ENCODE data around the gene IGSF9B. TPM values are rescaled to one million over a fixed set of nuclear protein-coding genes. Genes with fewer than 3 reads are reported as not detected.

Gene IGSF9B
- total RNA-seq, 1 donor from 2014 or later, result 2.0 TPM

GRCh38 chr11:133921026-133921425 lies 35.7 kb downstream of the IGSF9B start:
- DNase-seq, result no peak

GRCh38 chr11:133920109-133920990 lies 36.4 kb downstream of the IGSF9B start:
- DNase-seq, result no peak

GRCh38 chr11:133919330-133920108 lies 37.2 kb downstream of the IGSF9B start:
- DNase-seq, result no peak

GRCh38 chr11:133918608-133919260 lies 38.0 kb downstream of the IGSF9B start:
- DNase-seq, result no peak

DNA sequence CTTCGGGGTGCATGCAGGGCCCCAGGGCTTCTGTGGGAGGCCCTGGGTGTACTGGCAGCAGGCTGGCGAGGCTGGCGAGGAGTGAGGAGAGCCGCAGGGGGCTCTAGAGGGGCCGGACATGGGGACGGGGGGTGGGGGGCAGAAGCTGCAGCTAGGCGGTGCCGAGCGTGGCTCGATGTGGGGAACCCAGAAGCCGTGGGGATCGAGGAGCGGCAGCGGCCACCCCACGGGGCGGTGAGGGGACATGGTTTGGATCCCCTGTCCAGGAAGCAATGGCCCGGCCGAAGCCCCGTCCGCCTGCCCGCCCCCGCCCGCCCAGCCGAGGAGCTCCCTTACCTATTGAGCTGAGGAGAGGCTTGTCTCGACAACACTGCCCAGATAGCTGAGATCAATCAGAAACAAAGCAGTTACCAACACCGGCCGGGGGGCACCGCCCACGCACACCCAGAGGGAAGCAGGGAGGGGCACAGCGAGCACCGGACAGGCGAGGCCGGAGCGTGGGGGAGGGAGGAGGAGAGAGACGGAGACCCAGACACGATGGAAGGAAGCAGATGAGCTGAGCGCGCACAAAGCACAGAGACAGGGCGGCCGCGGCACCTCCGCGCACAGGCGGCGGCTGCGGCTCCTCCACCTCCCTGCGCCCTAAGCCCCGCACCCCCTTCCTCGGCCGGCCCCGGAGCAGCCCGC lies 38.7 kb downstream of the IGSF9B start:
- DNase-seq, result no peak

- DNase-seq, result no peak
Observed at GRCh38 chr11:133916784-133917440, 39.9 kb downstream of the IGSF9B start.

DNA sequence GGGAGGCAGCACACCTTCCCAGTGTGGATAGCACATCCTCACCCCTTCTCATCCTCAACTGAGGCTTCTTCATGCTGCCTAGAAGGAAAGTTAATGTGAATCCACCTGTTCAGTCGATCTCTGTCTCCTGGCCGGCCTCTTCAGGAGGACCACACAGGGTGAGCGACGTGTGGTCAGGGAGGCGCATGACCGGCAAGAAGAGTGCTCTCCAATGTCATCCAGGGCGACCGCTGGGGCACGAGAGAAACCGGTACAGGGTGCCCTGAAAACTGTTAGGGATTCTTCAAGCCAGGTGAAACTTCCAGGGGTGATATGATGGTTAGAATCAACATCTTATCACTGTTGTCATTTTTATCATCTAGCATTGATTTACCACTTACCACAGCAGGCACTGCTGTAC lies 43.0 kb downstream of the IGSF9B start:
- DNase-seq, result no peak

GRCh38 chr11:133911171-133911570 lies 45.6 kb downstream of the IGSF9B start:
- DNase-seq, result no peak

GRCh38 chr11:133910101-133910500 lies 46.7 kb downstream of the IGSF9B start:
- no peak for DNase-seq

GRCh38 chr11:133908827-133909226 lies 47.9 kb downstream of the IGSF9B start:
- DNase-seq, result no peak

DNA sequence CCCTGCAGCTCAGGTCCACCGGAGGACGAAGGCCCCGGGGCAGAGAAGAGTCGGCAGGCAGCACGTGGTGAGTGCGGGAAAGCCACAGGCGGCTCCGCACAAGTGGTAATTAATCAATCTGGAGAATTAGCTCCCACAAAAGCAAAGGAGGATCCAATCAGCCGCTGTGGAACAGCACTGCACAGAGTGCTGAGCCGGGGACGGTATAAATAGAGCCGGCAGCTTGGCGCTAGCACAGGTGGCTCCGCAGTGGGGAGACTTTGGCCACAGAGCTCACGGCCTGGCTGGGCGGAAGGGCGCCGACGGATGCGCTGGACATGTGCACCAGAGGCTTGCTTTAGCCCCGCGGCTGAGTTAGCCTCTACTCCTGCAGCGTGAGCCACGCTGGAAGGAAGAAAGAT lies 48.9 kb downstream of the IGSF9B start:
- no peak for DNase-seq

- no peak for DNase-seq
Observed at GRCh38 chr11:133907216-133907615, 49.6 kb downstream of the IGSF9B start.

DNA sequence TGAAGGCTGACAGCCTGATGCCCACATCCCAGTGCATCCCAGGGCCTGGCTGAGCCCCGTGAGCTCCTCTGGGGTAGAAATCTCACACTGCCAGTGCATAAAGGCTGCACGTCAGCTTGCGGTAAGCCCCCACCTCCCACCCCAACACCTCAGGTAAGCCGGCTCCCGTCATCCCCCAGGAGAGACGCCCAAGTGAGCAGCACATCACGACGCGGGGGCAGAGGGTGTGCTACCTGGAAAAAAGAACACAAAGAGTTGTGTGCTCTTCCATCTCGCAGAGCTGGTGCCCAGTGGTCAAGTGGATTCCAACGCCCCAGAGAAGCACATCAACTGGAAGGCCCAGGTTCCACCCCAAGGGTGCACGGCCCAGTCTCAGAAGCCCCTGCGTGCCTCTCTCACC lies 50.0 kb downstream of the IGSF9B start:
- DNase-seq, result no peak

DNA sequence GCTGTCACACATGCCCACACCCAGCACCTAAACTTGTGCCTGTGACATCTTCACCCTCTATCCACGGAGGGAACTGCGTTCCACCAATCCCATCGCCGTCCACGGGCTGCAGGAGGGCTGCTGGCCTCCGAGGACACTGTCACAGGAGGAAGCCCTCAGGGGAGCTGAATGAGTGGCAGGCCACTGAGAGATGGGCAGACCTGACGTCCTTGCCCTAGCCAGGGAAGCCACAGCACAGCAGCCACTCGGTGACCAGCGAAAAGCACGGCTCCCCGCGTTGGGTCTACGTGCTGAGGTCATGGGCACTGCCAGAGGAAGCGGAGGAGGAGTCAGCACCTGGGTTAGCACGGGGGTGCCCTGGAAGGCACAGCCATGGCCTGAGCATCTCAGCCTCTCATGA lies 50.5 kb downstream of the IGSF9B start:
- DNase-seq, result no peak

- DNase-seq, result no peak
Observed at GRCh38 chr11:133905677-133906156, 51.1 kb downstream of the IGSF9B start.

DNA sequence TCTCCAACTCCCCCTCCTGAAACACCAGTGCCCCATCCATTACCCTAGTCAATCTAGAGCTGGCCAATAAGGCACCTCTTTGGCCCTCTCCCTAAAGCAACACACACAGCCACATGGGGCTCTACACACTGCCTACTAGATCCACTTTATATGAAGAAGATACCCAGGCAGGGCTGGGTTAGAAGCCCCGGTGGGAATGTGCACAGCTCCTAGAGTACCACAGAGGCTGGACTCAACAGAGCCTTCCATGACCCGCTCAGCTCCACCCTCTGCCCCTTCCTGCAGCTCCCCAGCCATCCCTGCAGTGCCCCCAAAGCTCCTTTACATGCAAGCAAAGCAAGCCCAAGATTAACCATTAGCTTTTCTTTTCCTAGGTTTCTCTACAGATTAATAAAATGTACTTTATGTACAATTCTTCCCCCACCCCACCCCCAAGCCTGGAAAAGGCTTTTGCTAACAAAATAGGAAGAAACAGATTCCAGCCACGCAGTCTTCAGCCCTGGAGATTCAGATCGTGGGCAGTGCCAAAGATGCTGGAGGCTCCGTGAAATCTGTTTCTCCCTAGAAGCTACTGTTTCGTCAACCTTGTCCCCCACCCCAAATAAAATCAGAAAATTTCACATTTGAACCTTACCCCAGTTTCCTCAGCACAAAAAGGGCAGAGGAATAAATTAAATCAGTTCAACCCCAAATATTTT lies 51.8 kb downstream of the IGSF9B start:
- DNase-seq, result no peak

DNA sequence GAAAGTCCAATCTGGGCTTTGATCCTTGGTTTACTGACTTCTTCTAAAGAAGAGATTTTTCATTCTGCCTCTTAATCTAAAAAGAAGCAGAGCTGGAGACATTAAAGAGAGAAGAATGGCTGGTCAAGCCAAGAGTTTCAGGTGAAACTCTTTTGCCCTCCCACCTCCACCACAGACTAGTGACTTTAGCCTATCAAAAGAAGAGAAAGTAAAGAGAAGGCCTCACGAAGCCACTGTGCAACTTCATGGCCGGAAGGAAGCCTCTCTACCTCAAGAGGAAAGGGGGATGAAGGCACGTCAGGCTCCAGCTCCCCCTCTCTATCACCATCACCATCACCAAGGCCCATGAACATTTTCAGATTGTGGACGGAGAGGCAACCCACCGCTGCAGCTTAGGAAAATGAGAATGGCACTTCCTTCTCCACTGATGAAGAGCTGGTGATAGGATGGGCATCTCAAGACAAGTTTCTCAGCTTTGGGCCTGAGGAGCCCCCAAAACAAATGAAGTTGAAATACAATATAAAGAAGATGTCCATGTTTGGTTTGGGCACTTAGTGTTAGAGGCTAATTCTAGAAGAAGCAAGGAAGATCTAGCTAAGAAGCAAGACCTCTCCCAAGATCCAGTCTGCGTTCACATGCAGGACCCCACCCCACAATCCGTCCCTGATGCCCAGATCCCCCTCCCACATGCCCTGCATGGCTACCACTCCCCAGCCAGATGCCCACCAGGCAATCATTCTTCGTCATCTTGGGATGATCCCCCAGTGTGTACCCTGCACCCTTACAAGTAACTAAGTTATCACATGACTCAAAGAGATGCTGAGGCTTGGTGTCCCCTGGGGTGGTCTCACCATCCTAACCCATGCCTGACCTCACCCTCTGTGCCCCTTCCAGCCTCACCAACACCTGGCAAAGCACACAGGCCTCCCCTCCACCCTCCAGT lies 52.6 kb downstream of the IGSF9B start:
- DNase-seq, result no peak

DNA sequence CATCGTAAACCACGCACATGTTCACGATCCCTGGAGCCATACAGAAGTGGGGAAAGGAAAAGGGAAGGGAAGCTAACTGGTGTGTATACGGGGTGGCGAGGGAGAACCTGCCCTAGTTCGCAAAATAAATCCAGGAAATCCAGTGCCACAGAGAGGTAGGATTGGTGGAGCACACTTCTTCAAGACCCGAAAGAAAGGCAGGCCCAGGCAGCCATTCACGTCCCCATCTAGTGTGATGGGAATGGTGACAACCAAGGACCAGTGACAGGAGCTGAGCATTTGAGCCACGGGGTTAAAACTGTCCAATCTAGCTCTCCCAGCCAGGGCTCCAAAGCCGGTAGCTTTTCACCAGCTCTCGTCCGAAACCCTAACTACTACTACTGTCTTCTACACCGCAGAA lies 53.7 kb downstream of the IGSF9B start:
- no peak for DNase-seq

DNA sequence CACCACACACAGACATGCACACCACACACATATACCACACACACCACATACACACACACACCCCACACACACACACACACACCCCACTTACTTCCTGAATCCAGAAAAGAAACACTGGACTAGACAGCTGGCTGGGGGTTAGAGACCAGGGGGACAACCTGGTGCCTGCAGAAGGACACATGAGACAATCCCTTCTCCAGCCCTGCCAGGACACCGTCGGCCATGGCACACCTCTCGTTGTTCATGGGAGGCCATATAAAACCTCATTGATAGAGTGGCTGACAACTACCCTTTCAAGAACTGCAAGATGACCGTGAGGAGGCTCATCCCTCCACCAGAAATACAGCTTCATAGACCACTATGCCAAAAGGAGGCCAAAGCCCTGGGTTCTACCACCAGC lies 54.3 kb downstream of the IGSF9B start:
- DNase-seq, result no peak

DNA sequence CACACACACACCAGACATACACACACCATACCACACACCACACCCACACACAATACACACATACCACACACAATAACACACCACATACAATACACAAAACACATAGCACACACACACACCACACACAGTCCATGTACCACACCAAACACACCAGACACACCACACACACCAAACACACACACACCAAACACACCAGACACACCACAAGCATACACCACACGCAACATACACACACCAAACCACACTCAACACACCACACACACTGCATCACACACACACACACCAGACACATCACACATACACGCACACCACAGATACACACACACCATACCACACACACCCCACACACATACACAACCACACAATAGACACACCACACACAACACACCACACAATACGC lies 54.8 kb downstream of the IGSF9B start:
- DNase-seq, result no peak

Data from skin of body (tissue), 2 donors.